Vagina (tissue), 2 donors: ENCODE data around the gene CAPZB. TPM values are rescaled to one million over a fixed set of nuclear protein-coding genes. Genes with fewer than 3 reads are reported as not detected.

Source experiments
- DNase-seq, 2 donors: peaks; one replicate each; pipeline ENCODE4 v3.0.0-alpha.2; 2017; ENCODE audit errors: extremely low spot score in 2 of 2
- H3K27ac ChIP-seq: fragments of 200-600 bp; sonication (generic); one replicate; pipeline ENCODE4 v1.5.1; 2019
- H3K27me3 ChIP-seq: fragments of 200-600 bp; sonication (generic); one replicate; pipeline ENCODE4 v1.5.1; 2019
- H3K36me3 ChIP-seq, 2 donors: fragments of 200-600 bp; sonication (generic); one replicate each; pipeline ENCODE4 v1.5.1; 2017 to 2019
- H3K4me1 ChIP-seq: fragments of 200-600 bp; sonication (generic); one replicate; pipeline ENCODE4 v1.5.1; 2019
- H3K4me3 ChIP-seq, 2 donors: fragments of 200-600 bp; sonication (generic); 1 replicate in 1 of 2; 2 replicates in 1 of 2; pipeline ENCODE4 v1.5.1; 2016 to 2019
- H3K9me3 ChIP-seq: fragments of 200-600 bp; sonication (generic); one replicate; pipeline ENCODE4 v1.5.1; 2019
- POLR2A ChIP-seq, 2 donors: fragments of 450-650 bp; IDR thresholded peaks; one replicate each; pipeline ENCODE4 v1.6.1; 2017; ENCODE audit warnings: antibody characterized with exemption in 2 of 2, mild to moderate bottlenecking in 2 of 2, moderate library complexity in 2 of 2
- POLR2AphosphoS5 ChIP-seq, 2 donors: sonication (generic); formaldehyde crosslinking; IDR thresholded peaks; one replicate each; pipeline ENCODE4 v1.9.0; 2017; ENCODE audit warnings: antibody characterized with exemption in 2 of 2, mild to moderate bottlenecking in 2 of 2, low read depth in 1 of 2; ENCODE audit not compliant: insufficient read depth in 1 of 2
- intact Hi-C: fragments of 100-400 bp; cut with DNase I; formaldehyde crosslinking; loops from one replicate; pipeline ENCODE4 v1.15.1; 2023
- total RNA-seq: library from RNA; depleted of rRNA; stranded (reverse); fragments of >200 nt; gene quantifications from one replicate; pipeline ENCODE4 v1.2.3, GENCODE V29; 2016
- TF ChIP-seq, protein P1 (sequence below), 3 experiments: fragments of 450-650 bp in 2 of 3; fragments of 200-600 bp in 1 of 3; sonication (generic) in 1 of 3; IDR thresholded peaks; one replicate each; pipeline ENCODE4 v1.5.1; 2017 to 2019; ENCODE audit warnings: antibody characterized with exemption in 3 of 3, mild to moderate bottlenecking in 2 of 3, moderate library complexity in 2 of 3

CAPZB gene
- total RNA-seq, 1 donor from 2014 or later, result 152 TPM

DNA sequence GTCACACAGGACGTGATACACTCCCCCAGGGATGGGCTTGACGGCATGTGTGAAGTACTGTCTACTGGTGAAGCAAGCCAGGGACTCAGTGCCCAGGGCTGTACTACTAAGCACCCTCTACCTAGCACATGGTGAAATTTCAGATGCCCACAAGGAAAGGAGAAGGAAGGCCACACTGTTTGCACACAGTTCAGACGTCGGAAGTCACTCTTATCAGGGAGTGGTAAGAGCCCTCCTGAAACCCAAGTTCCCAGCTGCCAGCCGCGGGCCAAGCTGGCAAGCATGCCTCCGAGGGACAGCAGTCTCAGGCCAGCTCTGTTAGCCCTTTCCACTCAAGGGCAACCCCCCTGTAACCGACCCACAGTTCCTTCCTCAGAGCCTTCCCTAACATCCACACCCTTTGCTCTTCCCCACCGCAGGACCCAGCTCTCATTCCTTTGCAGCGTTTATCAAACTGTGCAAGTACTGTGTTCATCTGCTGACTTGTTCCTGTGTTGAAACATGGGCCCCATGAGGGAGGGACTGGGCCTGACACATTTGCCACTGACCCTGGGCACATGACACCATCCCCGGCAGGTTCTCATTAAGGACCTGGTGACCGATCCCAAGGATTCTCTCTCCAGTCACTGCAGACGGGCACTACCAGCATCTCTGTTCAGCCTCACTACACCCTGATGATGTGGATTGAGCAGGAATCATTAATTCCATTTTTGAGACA is 114.7 kb downstream of the CAPZB start:
- Histone ChIP-seq H3K9me3 (no peaks in the 10 kb centered on the region), H3K4me1 (peaks cover 96% of the 10 kb centered on the region), H3K27me3 (no peaks in the 10 kb centered on the region), H3K36me3 (no peaks in the 10 kb centered on the region), H3K4me3 (no peak overlapping the region), H3K27ac (peak overlapping the region; percentile 87)
- TF ChIP-seq POLR2AphosphoS5 (IDR thresholded peaks at IDR 0.05; ENCODE audit: insufficient read depth in 1 of 2, low read depth in 1 of 2), result no peak
- TF ChIP-seq POLR2A (IDR thresholded peaks at IDR 0.05), result no peak
- TF ChIP-seq, protein P1, sequence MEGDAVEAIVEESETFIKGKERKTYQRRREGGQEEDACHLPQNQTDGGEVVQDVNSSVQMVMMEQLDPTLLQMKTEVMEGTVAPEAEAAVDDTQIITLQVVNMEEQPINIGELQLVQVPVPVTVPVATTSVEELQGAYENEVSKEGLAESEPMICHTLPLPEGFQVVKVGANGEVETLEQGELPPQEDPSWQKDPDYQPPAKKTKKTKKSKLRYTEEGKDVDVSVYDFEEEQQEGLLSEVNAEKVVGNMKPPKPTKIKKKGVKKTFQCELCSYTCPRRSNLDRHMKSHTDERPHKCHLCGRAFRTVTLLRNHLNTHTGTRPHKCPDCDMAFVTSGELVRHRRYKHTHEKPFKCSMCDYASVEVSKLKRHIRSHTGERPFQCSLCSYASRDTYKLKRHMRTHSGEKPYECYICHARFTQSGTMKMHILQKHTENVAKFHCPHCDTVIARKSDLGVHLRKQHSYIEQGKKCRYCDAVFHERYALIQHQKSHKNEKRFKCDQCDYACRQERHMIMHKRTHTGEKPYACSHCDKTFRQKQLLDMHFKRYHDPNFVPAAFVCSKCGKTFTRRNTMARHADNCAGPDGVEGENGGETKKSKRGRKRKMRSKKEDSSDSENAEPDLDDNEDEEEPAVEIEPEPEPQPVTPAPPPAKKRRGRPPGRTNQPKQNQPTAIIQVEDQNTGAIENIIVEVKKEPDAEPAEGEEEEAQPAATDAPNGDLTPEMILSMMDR (IDR thresholded peaks at IDR 0.05), result no peak
- intact Hi-C loops, result no loop called here
- DNase-seq, result no peak

DNA sequence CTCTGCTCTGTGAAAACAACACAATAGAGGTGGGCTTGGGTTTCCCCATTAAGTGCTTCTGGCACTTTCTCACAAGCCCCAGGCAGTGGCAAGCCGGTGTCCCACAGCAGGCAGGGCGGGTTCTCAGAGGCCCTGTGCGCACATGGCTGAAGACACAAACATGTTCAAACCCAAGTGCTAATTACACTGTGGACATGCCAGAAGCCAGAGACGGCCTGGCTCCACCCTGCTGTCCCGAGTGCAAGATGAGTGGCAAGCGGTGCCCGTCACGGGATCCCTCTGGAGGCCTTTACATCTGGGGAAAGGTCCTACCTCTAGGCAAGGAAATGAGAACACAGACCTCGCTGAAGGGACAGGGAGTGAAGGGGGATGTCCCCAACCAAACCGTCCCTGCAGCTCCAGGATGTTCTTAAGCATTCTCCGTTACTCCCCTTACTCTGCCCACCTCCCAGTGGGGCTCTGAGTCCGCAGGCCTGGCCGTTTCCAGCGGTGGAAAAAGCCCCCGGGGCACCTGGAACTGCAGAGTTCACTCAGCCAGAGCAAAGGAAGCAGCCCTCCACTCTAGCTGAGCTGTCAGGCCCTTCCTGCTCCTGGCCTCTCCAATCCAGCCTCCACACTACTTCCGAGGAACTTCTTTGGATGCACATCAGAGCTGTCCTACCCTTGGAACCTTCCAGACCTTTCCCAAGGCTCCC is 115.8 kb downstream of the CAPZB start:
- Histone ChIP-seq H3K27me3 (no peaks in the 10 kb centered on the region), H3K9me3 (no peaks in the 10 kb centered on the region), H3K4me1 (peaks cover 96% of the 10 kb centered on the region), H3K36me3 (no peaks in the 10 kb centered on the region), H3K4me3 (no peak overlapping the region), H3K27ac (peak overlapping the region; percentile 87)
- DNase-seq, result no peak
- intact Hi-C loops, result no loop called here
- TF ChIP-seq, protein P1 (IDR thresholded peaks at IDR 0.05), result no peak
- TF ChIP-seq POLR2A (IDR thresholded peaks at IDR 0.05) (no peak), POLR2AphosphoS5 (IDR thresholded peaks at IDR 0.05; ENCODE audit: insufficient read depth in 1 of 2, low read depth in 1 of 2) (no peak)

DNA sequence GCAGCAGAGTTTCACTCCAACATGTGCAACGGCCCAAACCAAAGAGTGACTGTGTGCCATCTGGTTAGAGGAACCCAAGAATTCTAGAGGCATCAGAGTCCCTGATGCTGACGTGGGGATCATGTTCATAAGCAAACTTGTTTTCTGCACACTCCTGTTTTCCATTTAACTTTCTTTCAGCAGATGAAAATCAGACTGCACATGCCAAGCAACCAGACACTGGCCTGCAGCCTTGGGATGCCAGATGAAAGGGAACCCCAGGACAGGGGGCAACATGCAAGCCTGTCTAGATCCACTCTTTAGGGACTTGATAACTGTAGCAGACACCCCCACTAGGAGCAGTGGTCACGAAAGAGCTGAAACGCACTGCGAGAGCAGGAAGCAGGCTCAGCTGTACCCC is 116.4 kb downstream of the CAPZB start:
- Histone ChIP-seq H3K4me3 (no peak overlapping the region), H3K36me3 (no peaks in the 10 kb centered on the region), H3K9me3 (no peaks in the 10 kb centered on the region), H3K27ac (peak overlapping the region; percentile 87), H3K4me1 (peaks cover 96% of the 10 kb centered on the region), H3K27me3 (no peaks in the 10 kb centered on the region)
- DNase-seq, result no peak
- intact Hi-C loops, result no loop called here
- TF ChIP-seq POLR2AphosphoS5 (IDR thresholded peaks at IDR 0.05; ENCODE audit: insufficient read depth in 1 of 2, low read depth in 1 of 2), result no peak
- TF ChIP-seq POLR2A (IDR thresholded peaks at IDR 0.05), result no peak
- TF ChIP-seq, protein P1 (IDR thresholded peaks at IDR 0.05), result no peak

DNA sequence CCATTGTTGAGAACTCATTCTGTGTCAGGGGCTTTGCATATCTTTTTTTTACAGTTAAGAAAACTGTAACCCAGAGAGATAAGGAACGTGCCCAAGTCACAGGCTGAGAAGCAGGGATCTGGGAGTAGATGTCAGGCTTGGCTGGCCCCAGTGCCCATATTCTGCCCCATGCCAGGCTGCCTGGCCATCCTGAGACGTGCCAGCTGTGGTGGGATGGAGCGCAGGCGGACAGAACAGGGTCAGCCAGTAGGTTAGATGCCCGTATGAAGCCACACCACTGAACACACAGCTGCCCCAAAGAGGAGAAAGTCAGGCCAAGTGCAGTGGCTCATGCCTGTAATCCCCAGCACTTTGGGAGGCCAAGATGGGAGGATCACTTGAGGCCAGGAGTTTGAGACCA is 117.3 kb downstream of the CAPZB start:
- Histone ChIP-seq H3K4me1 (peaks cover 96% of the 10 kb centered on the region), H3K9me3 (no peaks in the 10 kb centered on the region), H3K36me3 (no peaks in the 10 kb centered on the region), H3K27ac (peak overlapping the region; percentile 75), H3K4me3 (no peak overlapping the region), H3K27me3 (no peaks in the 10 kb centered on the region)
- intact Hi-C loops, result no loop called here
- no peak for TF ChIP-seq POLR2A (IDR thresholded peaks at IDR 0.05)
- TF ChIP-seq, protein P1 (IDR thresholded peaks at IDR 0.05), result no peak
- TF ChIP-seq POLR2AphosphoS5 (IDR thresholded peaks at IDR 0.05; ENCODE audit: insufficient read depth in 1 of 2, low read depth in 1 of 2), result no peak
- DNase-seq, result no peak

DNA sequence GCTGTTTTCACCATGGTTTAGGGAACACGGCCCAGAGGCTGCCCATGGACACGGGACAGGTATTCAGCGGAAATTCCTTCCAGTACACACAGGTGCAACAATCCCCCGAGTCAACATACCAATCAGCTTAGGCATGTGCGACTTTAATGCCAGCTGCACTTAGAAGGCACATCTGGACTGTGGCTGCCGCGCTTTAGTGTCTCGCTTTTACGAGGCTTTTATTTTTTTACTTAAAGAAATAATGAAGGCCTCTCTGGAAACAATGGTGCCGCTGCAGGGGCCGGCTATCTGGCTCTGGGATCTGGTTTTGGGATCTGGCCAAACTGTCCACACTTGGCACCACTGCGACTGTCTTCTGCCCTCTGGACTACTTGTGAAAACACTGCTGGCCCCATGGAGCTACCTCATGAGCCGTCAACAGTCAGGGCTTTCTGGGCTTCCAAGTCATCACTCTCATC is 117.7 kb downstream of the CAPZB start:
- Histone ChIP-seq H3K27ac (peak overlapping the region; percentile 75), H3K36me3 (no peaks in the 10 kb centered on the region), H3K27me3 (no peaks in the 10 kb centered on the region), H3K9me3 (no peaks in the 10 kb centered on the region), H3K4me1 (peaks cover 96% of the 10 kb centered on the region), H3K4me3 (no peak overlapping the region)
- intact Hi-C loops, result no loop called here
- TF ChIP-seq POLR2A (IDR thresholded peaks at IDR 0.05) (no peak), POLR2AphosphoS5 (IDR thresholded peaks at IDR 0.05; ENCODE audit: insufficient read depth in 1 of 2, low read depth in 1 of 2) (no peak)
- TF ChIP-seq, protein P1 (IDR thresholded peaks at IDR 0.05), result no peak
- no peak for DNase-seq
